Mesothelial cell of epicardium (in vitro differentiated cells): ENCODE data around the gene CYP2W1. TPM values are rescaled to one million over a fixed set of nuclear protein-coding genes. Genes with fewer than 3 reads are reported as not detected.

Experiments
- DNase-seq, 2 experiments: peaks; one replicate each; pipeline ENCODE4 v3.0.0; 2021; ENCODE audit warnings: low spot score in 2 of 2; ENCODE audit not compliant: unreplicated experiment in 2 of 2
- H3K27ac Mint-ChIP-seq: 2 replicates; pipeline ENCODE4 v1.8.0; 2021; ENCODE audit warnings: mixed read lengths
- H3K27me3 Mint-ChIP-seq: 2 replicates; pipeline ENCODE4 v1.8.0; 2021; ENCODE audit warnings: low read depth, mixed read lengths
- H3K36me3 Mint-ChIP-seq: 2 replicates; pipeline ENCODE4 v1.8.0; 2021; ENCODE audit warnings: mixed read lengths
- H3K4me1 Mint-ChIP-seq: 2 replicates; pipeline ENCODE4 v1.8.0; 2021; ENCODE audit warnings: mixed read lengths
- H3K4me3 Mint-ChIP-seq: 2 replicates; pipeline ENCODE4 v1.8.0; 2021; ENCODE audit warnings: mild to moderate bottlenecking, moderate library complexity, mixed read lengths
- H3K9me3 Mint-ChIP-seq: 2 replicates; pipeline ENCODE4 v1.8.0; 2021; ENCODE audit warnings: mixed read lengths
- CTCF ChIP-seq: fragments of 200-600 bp; sonication (generic); IDR thresholded peaks from one replicate; pipeline ENCODE4 v1.5.0; 2021; ENCODE audit warnings: antibody characterized with exemption; ENCODE audit not compliant: unreplicated experiment
- total RNA-seq: library from RNA; stranded (reverse); gene quantifications from 3 replicates; pipeline ENCODE4 v1.2.1, GENCODE V29; 2021

The CYP2W1 gene
- total RNA-seq, 1 donor from 2014 or later, result 5.6 TPM

- DNase-seq, result peak in 1 of 2 experiments; percentile 18
- Mint-ChIP-seq H3K9me3 (peaks cover 5% of the 10 kb centered on the region), H3K27me3 (no peaks in the 10 kb centered on the region), H3K4me3 (no peak overlapping the region), H3K36me3 (peaks cover 25% of the 10 kb centered on the region), H3K27ac (no peak overlapping the region), H3K4me1 (peaks cover 14% of the 10 kb centered on the region)
- no peak for TF ChIP-seq CTCF
Measured at GRCh38 chr7:1022801-1023465, 40.0 kb downstream of the CYP2W1 start.

- peaks cover 19% of the 10 kb centered on the region for H3K4me1 Mint-ChIP-seq
- H3K9me3 Mint-ChIP-seq, result peaks cover 5% of the 10 kb centered on the region
Measured at GRCh38 chr7:1024331-1024841, 41.4 kb downstream of the CYP2W1 start.

GRCh38 chr7:1024876-1025742 is 42.1 kb downstream of the CYP2W1 start:
- TF ChIP-seq CTCF, result no peak
- H3K4me3 Mint-ChIP-seq, result no peak overlapping the region
- H3K27me3 Mint-ChIP-seq, result no peaks in the 10 kb centered on the region
- peaks cover 18% of the 10 kb centered on the region for H3K36me3 Mint-ChIP-seq
- no peak overlapping the region for H3K27ac Mint-ChIP-seq
- H3K4me1 Mint-ChIP-seq, result peaks cover 19% of the 10 kb centered on the region
- DNase-seq, result peak in 1 of 2 experiments; percentile 14
- H3K9me3 Mint-ChIP-seq, result peaks cover 5% of the 10 kb centered on the region

More at GRCh38 chr7:1024331-1024841, 41.4 kb downstream of the CYP2W1 start:
- peak overlapping the region; percentile 44 for H3K27ac Mint-ChIP-seq
- peak in 1 of 2 experiments; percentile 9 for DNase-seq
- no peak overlapping the region for H3K4me3 Mint-ChIP-seq
- TF ChIP-seq CTCF, result no peak
- H3K27me3 Mint-ChIP-seq, result no peaks in the 10 kb centered on the region
- peaks cover 18% of the 10 kb centered on the region for H3K36me3 Mint-ChIP-seq

- peak overlapping the region; percentile 87 for H3K4me3 Mint-ChIP-seq
Measured at GRCh38 chr7:1025743-1026581, 43.0 kb downstream of the CYP2W1 start.

More at GRCh38 chr7:1025743-1026581, 43.0 kb downstream of the CYP2W1 start:
- DNase-seq, result peak in 1 of 2 experiments; percentile 13
- Mint-ChIP-seq H3K9me3 (peaks cover 5% of the 10 kb centered on the region), H3K4me1 (peaks cover 19% of the 10 kb centered on the region), H3K27me3 (no peaks in the 10 kb centered on the region), H3K27ac (no peak overlapping the region), H3K36me3 (peaks cover 18% of the 10 kb centered on the region)
- no peak for TF ChIP-seq CTCF
